Fibroblast of pulmonary artery (primary cell): ENCODE measurements around the gene ELMO1.

Source experiments
- DNase-seq: peaks from one replicate; pipeline ENCODE4 v3.0.0-alpha.2; 2010; ENCODE audit warnings: low read depth
- H3K4me3 ChIP-seq: replicated peaks from 2 replicates; pipeline ENCODE4 v1.5.1; 2011; ENCODE audit warnings: low read depth, mild to moderate bottlenecking, control low read depth, low read length, moderate library complexity
- CTCF ChIP-seq: IDR thresholded peaks from 2 replicates; pipeline ENCODE4 v1.5.1; 2011; ENCODE audit warnings: mild to moderate bottlenecking, control low read depth, low read length, inconsistent platforms; ENCODE audit errors: missing control alignments

The ELMO1 gene

DNA sequence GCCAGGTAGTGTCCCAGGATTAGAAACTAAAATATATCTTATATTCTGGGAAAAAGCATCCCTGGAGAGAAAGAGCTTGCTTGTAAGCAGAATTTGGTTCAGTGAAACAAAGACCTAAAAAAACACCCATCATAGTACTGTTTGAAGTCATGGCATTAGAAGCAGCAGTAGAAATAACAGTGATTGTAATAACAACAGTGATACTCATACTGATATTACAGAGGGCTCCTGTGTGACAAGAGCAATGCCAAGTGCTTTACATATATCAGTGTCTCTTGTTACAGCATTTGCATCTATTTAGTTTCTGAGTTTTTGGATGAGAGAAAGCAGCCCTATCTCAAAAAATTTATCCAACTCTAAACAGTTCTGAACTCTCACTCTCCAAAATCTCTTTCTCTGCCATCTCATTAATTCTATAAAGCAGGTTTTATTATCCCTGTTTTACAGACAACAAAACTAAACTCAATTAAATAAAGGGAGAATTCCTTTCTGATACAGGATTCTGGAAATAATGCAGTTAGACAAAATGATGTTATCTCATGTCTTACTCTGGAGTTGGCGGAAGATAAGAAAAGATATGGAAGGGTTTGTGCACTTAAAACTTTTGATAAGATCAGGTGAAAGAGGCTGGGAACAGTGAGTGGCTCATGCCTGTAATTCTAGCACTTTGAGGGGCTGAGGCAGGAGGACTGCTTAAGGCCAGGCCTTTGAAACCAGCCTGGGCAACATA is 577.9 kb downstream of the ELMO1 start:
- no peak overlapping the region for H3K4me3 ChIP-seq
- TF ChIP-seq CTCF, result no peak
- DNase-seq, result no peak

DNA sequence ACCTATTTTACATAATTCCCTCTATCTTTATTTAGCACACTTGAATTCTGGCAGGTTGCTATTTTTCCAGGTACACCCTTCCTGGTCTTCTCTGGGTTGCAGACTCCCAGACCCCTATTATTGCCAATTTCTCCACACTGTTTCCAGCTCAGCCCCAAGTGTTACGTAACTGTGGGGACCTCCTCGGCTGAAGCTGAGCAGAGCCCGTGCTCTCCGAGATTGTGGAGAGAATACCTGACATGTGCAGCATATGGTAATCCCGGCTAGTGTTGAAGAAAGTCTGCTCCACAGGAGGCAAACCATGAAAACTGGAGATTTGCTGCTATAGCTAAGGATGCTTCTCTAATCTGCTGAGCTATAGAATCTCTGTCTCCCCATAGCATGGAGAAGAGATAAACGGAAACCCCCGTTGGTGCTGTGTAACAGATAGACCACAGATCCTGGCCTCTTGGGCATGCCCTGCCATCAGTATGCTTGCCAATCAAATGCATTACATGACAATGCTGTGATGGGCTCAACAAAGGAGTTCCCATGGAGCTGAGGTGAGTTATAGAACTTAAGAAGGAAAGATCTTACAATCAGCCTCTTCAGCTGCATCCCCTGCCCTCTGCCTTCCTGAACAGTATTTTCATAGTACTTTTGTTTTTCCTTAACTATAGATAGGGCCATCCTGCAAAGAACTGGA is 579.8 kb downstream of the ELMO1 start:
- TF ChIP-seq CTCF, result no peak
- H3K4me3 ChIP-seq, result no peak overlapping the region
- no peak for DNase-seq

DNA sequence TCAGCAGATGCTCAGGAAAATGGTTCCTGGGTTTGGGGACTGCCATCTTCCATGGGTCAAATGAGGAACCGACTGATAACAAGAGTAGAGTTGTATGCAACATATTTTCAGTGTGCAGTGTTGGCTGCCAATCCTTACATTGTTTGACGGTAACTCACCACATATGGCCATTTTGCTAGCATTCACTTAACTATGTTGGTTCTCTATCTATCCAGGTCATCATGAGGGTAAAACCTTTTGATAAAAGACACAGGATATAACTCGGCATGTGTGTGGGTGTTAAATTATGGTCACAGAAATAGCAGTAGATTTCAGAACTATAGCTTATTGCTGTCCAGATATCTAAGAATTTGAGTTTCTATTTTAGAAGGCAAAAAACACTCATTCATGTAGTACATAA is 583.6 kb downstream of the ELMO1 start:
- H3K4me3 ChIP-seq, result no peak overlapping the region
- no peak for DNase-seq
- TF ChIP-seq CTCF, result no peak

DNA sequence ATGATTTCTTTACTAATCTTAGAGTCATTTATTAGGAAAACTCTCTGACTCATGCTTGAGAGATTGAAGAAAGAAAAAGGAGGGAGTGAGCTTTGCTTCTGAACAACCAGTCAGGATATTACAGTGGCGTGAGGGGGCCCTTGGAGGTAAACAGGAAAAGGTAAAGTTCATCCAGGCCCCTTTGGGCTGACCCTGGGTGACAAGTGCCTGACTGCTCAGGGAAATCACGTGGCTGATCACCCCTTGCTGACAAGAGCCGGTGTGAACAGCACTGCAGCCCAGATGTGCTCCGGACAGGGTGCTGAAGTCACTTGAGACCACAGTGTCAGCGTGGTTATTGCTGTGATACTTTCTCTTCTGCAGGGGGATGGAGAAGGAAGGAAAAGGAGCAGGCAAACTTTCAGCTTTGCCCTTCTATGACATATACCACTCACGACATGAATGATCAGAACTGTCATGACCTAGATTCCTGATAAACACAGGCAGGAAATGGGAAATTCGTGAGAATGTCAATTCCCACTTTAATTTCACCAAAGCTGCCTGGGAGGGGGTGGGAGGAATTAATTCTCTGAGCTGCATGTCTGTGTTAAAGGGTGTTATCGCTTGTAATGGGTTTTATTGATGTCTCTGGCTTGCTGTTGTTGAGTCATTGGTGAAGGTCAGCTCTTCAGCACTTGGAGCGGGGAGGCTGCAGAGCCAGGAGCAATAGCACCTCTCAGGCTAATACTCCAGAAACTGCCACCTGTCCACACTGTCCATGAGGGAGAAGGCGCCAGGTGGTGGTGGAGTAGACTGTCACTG is 584.6 kb downstream of the ELMO1 start:
- no peak overlapping the region for H3K4me3 ChIP-seq
- DNase-seq, result no peak
- TF ChIP-seq CTCF, result no peak

DNA sequence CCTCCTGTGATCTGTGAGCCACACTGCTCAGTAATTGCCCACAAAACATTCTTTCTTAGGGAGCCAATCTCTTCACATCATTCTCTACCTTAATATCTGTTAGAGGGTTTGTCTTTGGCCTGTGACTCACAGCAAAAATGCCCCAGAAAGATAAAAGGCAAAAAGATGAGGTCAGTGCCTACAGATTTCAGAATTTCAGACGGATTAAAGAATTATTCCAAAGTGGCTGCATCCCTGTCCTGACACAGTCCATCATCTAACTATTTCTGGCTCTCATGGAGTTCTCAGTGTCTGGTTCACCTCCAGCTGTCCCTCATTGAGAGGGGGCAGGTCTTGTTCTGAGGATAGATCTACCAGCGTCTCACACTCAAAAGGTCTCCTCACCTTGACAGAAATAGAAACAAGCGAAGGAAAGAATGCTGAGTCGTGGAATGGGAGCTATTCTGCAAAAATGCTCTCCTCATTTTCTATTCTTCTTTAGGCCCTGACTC is 585.8 kb downstream of the ELMO1 start:
- DNase-seq, result no peak
- TF ChIP-seq CTCF, result no peak
- no peak overlapping the region for H3K4me3 ChIP-seq

DNA sequence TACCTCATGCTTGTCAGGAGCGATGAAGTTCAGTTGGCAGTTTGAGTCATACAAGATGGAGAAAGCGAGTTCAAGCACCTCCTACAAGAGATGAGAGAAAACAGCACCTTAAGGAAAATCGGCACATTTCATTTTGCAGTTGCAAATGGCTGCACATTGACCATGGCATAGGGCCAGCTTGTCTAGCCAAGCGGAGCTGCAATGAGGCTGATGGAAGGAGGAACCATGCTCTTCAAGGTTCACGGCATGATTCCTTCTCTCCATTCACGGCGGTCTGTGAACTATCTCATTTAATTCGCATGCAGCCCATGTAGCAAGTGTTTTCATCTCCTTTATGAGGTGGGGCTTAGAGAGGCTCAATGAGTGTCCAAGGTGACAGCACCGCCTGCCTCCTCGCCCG is 587.0 kb downstream of the ELMO1 start:
- H3K4me3 ChIP-seq, result no peak overlapping the region
- TF ChIP-seq CTCF, result no peak
- DNase-seq, result no peak
